HEK293T (cell line): ENCODE data around the gene EIF4G3.

ENCODE experiments used
- BHLHE40 ChIP-seq: fragments of 450-650 bp; IDR thresholded peaks from 2 replicates; pipeline ENCODE4 v1.6.1; 2016; ENCODE audit warnings: mild to moderate bottlenecking, moderate library complexity, borderline replicate concordance
- SP1 ChIP-seq: fragments of 450-650 bp; IDR thresholded peaks from 2 replicates; pipeline ENCODE4 v1.6.1; 2017
- TF ChIP-seq, protein P1 (sequence below): fragments of 450-650 bp; IDR thresholded peaks from 2 replicates; pipeline ENCODE4 v1.6.1; 2016

DNA sequence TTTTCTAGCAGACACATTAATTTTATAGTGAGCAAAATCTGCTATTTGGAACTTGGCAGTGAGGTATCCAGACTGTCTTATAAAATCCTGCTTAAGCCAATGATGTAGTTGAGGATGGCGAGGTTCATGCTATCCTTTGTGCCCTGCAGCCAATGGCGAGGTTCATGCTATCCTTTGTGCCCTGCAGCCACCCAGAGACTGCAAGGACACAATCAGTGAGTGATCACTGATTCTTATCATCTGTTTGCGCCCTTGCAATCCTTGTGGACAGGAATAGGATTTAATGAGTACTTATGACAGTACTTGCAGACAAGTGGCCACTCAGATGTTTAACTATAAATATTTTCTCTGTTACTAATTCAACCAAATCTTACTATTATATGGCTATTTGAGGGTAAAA is 112.6 kb downstream of the EIF4G3 start:
- TF ChIP-seq SP1 (no peak), BHLHE40 (no peak)
- TF ChIP-seq, protein P1, sequence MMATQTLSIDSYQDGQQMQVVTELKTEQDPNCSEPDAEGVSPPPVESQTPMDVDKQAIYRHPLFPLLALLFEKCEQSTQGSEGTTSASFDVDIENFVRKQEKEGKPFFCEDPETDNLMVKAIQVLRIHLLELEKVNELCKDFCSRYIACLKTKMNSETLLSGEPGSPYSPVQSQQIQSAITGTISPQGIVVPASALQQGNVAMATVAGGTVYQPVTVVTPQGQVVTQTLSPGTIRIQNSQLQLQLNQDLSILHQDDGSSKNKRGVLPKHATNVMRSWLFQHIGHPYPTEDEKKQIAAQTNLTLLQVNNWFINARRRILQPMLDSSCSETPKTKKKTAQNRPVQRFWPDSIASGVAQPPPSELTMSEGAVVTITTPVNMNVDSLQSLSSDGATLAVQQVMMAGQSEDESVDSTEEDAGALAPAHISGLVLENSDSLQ: no peak
